ENCODE measurements around the gene ATXN10. TPM values are rescaled to one million over a fixed set of nuclear protein-coding genes. Genes with fewer than 3 reads are reported as not detected.
"Not testable (repeated sequence)": the region's sequence is repeated elsewhere in the genome, so short reads cannot be mapped to it uniquely, and the experiment has no call there.

The ATXN10 gene
- total RNA-seq, 4 donors from 2014 or later = 35.5 to 83.3 (median 51.1) TPM

DNA sequence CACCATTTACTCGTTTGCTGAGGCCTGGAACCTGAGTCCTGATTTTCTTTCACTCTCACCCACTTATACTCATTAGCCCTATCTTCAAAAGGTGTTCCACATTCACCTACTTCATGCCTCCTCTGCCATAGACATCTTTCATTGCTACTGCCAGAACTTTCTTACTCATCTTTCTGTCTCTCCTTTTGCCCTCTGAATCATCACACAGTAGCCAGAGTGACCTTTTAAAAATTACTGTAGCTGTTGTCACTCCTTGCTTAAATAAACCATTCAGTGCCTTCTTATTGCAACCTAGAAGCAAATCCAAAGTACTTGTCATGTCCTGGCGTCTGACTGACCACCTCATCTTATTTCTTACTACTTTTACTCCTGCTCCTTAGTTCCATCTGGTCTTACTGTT lies 38.2 kb downstream of the ATXN10 start:
- DNase-seq (ENCODE audit: low spot score in 2 of 2) = no peak
- TF ChIP-seq, protein P1, sequence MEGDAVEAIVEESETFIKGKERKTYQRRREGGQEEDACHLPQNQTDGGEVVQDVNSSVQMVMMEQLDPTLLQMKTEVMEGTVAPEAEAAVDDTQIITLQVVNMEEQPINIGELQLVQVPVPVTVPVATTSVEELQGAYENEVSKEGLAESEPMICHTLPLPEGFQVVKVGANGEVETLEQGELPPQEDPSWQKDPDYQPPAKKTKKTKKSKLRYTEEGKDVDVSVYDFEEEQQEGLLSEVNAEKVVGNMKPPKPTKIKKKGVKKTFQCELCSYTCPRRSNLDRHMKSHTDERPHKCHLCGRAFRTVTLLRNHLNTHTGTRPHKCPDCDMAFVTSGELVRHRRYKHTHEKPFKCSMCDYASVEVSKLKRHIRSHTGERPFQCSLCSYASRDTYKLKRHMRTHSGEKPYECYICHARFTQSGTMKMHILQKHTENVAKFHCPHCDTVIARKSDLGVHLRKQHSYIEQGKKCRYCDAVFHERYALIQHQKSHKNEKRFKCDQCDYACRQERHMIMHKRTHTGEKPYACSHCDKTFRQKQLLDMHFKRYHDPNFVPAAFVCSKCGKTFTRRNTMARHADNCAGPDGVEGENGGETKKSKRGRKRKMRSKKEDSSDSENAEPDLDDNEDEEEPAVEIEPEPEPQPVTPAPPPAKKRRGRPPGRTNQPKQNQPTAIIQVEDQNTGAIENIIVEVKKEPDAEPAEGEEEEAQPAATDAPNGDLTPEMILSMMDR (IDR thresholded peaks at IDR 0.05) = no peak
- TF ChIP-seq POLR2A (IDR thresholded peaks at IDR 0.05) = no peak
- 89 to 96% methylated on average over 2 of the region's 2 CpGs for WGBS, 2 donors
- H3K4me3 ChIP-seq (ENCODE audit: low read depth, poor library complexity, severe bottlenecking) = no peak overlapping the region
- intact Hi-C loops (cut with DNase I; ENCODE audit: low total_unique reads) = no loop called here

DNA sequence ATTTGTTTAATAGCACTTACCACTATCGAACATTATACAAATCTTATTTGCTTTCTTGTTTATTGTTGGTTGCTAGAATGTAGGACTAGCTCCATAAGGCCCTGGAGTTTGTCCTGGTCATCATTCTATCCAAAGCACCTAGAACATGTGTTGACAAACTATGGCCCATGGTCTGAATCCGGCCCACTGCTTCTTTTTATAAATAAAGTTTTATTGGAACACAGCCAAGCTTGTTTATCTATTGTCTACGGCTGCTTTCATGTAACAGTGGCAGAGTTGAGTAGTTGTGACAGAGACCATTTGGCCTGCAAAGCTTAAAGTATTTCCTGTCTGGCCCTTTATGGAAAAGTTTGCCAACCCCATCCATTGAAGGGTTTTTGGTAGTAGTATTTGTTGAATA lies 38.8 kb downstream of the ATXN10 start:
- TF ChIP-seq, protein P1 (IDR thresholded peaks at IDR 0.05) = no peak
- no peak for TF ChIP-seq POLR2A (IDR thresholded peaks at IDR 0.05)
- intact Hi-C loops (cut with DNase I; ENCODE audit: low total_unique reads) = no loop called here
- DNase-seq (ENCODE audit: low spot score in 2 of 2) = no peak
- H3K4me3 ChIP-seq (ENCODE audit: low read depth, poor library complexity, severe bottlenecking) = no peak overlapping the region
- 87 to 93% methylated on average over 3 of the region's 3 CpGs for WGBS, 2 donors

DNA sequence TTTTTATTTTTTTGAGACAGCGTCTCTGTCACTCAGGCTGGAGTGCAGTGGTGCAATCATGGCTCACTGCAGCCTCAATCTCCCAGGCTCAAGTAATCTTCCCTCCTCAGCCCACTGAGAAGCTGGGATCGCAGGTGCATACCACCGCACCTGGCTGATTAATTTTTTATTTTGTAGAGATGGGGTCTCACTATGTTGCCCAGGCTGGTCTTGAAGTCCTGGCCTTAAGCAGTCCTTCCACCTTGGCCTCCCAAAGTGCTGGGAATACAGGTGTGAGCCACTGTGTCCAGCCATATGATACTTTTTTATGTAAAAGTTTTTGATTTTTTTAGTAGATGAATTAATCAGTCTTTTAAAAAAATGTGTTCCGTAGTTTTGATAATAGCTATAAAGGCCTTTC lies 42.8 kb downstream of the ATXN10 start:
- DNase-seq (ENCODE audit: low spot score in 2 of 2); intact Hi-C loops (cut with DNase I; ENCODE audit: low total_unique reads); H3K4me3 ChIP-seq (ENCODE audit: low read depth, poor library complexity, severe bottlenecking): not testable (repeated sequence)
- 91 to 100% methylated on average over 4 of the region's 4 CpGs for WGBS, 2 donors

DNA sequence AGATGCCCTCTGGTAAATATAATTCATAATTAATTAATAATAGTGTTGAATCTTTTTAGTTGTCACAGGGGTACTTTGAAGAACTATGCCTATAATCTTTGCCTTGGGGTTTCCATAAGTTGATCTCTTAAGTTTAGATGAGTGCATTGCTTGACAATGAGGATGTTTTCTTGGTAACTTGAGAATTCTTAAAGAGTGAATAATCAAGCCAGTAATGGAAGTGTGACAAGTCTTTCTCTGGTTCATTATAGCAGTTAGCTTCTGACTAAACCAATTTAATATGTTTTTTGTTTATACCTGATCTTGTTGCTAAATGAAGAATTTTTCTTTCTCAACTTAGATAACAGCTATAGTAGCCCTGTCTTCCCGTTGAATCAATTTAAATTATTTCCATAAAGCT lies 46.2 kb downstream of the ATXN10 start:
- intact Hi-C loops (cut with DNase I; ENCODE audit: low total_unique reads) = no loop called here
- no peak overlapping the region for H3K4me3 ChIP-seq (ENCODE audit: low read depth, poor library complexity, severe bottlenecking)
- no peak for TF ChIP-seq POLR2A (IDR thresholded peaks at IDR 0.05)
- TF ChIP-seq, protein P1 (IDR thresholded peaks at IDR 0.05) = no peak
- WGBS, 2 donors = 82 to 92% methylated on average over 1 of the region's 1 CpG
- no peak for DNase-seq (ENCODE audit: low spot score in 2 of 2)

DNA sequence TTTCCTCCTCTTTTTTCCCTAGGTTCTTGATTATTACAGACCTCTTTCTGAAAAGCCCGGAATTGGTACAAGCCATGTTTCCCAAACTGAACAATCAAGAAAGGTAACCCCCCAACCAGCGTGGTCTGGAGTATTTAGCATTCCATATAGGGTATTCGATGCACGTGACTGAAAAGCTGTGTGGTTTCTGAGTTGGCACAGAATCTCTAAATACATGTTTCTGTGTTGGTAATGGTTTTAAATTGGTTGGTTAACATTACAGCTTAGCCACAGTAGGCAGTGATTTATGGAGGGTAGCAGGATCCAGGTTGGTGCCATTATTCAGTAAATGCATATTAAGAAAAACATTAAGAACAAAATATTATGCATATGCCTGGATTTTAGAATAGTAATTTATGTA lies 46.8 kb downstream of the ATXN10 start:
- H3K4me3 ChIP-seq (ENCODE audit: low read depth, poor library complexity, severe bottlenecking) = no peak overlapping the region
- TF ChIP-seq POLR2A (IDR thresholded peaks at IDR 0.05) = no peak
- TF ChIP-seq, protein P1 (IDR thresholded peaks at IDR 0.05) = no peak
- DNase-seq (ENCODE audit: low spot score in 2 of 2) = no peak
- intact Hi-C loops (cut with DNase I; ENCODE audit: low total_unique reads) = no loop called here
- 88 to 90% methylated on average over 4 of the region's 4 CpGs for WGBS, 2 donors

DNA sequence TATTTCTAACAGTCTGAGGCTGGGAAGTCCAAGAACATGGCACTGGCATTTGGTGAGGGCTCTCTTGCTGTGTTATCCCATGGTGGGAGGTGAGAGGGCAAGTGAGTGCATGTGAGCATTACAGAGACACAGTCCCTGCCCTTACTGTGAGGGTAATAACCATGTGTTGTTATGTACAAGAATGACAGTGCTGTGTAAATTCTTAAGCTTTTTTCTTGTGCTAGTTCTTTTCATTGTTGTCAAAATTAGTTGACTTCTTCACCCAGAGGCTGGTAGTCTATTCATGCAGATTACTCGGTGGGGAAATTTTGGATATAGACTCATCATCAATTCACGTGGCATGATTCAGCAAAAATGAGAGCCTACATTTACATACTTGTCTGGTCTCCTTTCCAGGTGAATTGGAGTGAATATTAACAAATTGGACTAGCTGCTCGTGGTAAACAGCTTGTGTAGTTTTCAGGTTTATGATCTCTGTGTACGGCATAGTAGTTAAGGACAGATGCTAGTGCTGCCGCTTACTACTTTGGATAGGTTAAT lies 49.3 kb downstream of the ATXN10 start:
- DNase-seq (ENCODE audit: low spot score in 2 of 2) = no peak
- intact Hi-C loops (cut with DNase I; ENCODE audit: low total_unique reads) = no loop called here

More for the DNA sequence above, 49.3 kb downstream of the ATXN10 start:
- TF ChIP-seq, protein P1 (IDR thresholded peaks at IDR 0.05) = no peak
- TF ChIP-seq POLR2A (IDR thresholded peaks at IDR 0.05) = no peak
- 68 to 75% methylated on average over 5 of the region's 5 CpGs for WGBS, 2 donors
- no peak overlapping the region for H3K4me3 ChIP-seq (ENCODE audit: low read depth, poor library complexity, severe bottlenecking)

All from lower leg skin (tissue), 4 donors.